Stomach (tissue), 4 donors: ENCODE data around the gene NPAS2.

Source experiments
- CTCF ChIP-seq, 7 experiments: fragments of 450-650 bp in 4 of 7; fragments of 200-600 bp in 3 of 7; sonication (generic) in 3 of 7; IDR thresholded peaks; one replicate each; pipeline ENCODE4 v1.5.1; 2016 to 2019; ENCODE audit warnings: antibody characterized with exemption in 7 of 7, control low read depth in 2 of 7, mild to moderate bottlenecking in 1 of 7
- POLR2A ChIP-seq, 4 donors: fragments of 450-650 bp; IDR thresholded peaks; one replicate each; pipeline ENCODE4 v1.6.1; 2016; ENCODE audit warnings: antibody characterized with exemption in 4 of 4, control low read depth in 2 of 4, mild to moderate bottlenecking in 1 of 4, moderate library complexity in 1 of 4

GRCh38 chr2:100957996-100958653 is 138.2 kb downstream of the NPAS2 start:
- TF ChIP-seq CTCF (IDR thresholded peaks at IDR 0.05), result no peak
- no peak for TF ChIP-seq POLR2A (IDR thresholded peaks at IDR 0.05)
